ENCODE data around the gene NECTIN3.

Gene NECTIN3

DNA sequence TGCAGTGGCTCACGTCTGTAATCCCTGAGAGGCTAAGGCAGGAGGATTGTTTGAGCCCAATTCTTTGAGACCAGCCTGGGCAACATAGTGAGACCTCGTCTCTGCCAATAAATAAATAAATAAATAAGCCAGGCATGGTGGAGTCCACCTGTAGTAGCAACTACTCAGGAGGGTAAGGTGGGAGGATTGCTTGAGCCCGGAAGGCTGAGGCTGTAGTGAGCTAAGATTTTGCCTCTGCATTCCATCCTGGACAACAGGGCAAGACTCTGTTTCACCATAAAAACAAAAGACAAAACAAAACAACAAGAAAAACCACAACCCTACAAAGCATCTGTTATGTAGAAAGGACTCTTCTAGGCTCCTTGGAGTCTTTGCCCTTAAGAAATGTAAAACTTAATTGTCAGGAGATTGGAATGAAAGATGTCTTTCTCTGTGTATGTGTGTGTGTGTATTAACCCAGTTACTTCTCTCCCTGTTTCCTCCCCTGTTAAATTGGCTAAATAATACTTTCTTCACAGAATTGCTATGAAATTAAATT, 9.5 kb downstream of the NECTIN3 start:
- no peak overlapping the region for H3K4me3 ChIP-seq (ENCODE audit: control insufficient read depth in 1 of 7, extremely low read depth in 1 of 7, insufficient read depth in 4 of 7, low read depth in 2 of 7, low read length in 6 of 7)
- H3K27me3 ChIP-seq (replicated peaks in 2 of 5; ENCODE audit: control insufficient read depth in 4 of 5, insufficient read depth in 5 of 5, low read length in 4 of 5), result peaks cover 0 to 10% (median 6%) of the 10 kb centered on the region in 5 experiments
- H3K27ac ChIP-seq (ENCODE audit: insufficient read depth in 1 of 2, low read depth in 1 of 2, low read length in 2 of 2, poor library complexity in 1 of 2, severe bottlenecking in 2 of 2), result no peak overlapping the region
- H3K4me1 ChIP-seq (ENCODE audit: control extremely low read depth in 1 of 4, control insufficient read depth in 4 of 4, insufficient read depth in 4 of 4, low read length in 3 of 4), result no peaks in the 10 kb centered on the region
- H3K9me3 ChIP-seq (ENCODE audit: control extremely low read depth in 1 of 5, control insufficient read depth in 4 of 5, insufficient read depth in 2 of 5, low read depth in 1 of 5, low read length in 4 of 5), result no peaks in the 10 kb centered on the region
- H3K36me3 ChIP-seq (ENCODE audit: control insufficient read depth in 4 of 4, insufficient read depth in 4 of 4, low read length in 3 of 4), result no peaks in the 10 kb centered on the region
- no peak for DNase-seq
- POLR2A ChIA-PET, result interaction anchor here (0.6 kb wide), 1 partner anchor 174 kb away, joined by 3 read pairs; no protein-coding TSS in a partner anchor
- CTCF ChIA-PET, result interaction anchor here (2.1 to 3.2 kb wide), 2 partner anchors 7 to 12 kb away, joined by 6 to 19 read pairs; no protein-coding TSS in a partner anchor
- no CpG with 5 or more reads among the region's 3 CpGs for WGBS (ENCODE audit: insufficient coverage)

DNA sequence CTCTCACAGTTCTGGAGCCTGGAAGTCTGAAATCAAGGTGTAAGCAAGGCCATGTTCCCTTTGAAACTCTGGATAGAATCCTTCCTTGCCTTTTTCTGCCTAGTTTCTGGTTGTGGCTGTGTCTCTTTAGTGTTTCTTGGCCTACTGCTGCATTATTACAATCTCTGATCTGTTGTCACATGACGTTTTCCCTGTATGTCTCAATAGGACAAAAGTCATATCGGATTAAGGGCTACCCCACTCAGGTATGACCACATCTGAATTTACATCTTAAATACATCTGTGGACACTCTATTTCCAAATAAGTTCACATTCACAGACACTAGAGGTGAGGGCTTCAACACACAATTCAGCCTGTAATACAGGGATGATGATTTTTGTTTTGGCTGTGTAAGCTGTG, 13.3 kb downstream of the NECTIN3 start:
- WGBS (ENCODE audit: insufficient coverage), result 100% methylated on average over 2 of the region's 2 CpGs
- ChIA-PET CTCF (no interaction called here), POLR2A (no interaction called here)
- Histone ChIP-seq H3K4me1 (ENCODE audit: control extremely low read depth in 1 of 4, control insufficient read depth in 4 of 4, insufficient read depth in 4 of 4, low read length in 3 of 4) (no peaks in the 10 kb centered on the region), H3K4me3 (ENCODE audit: control insufficient read depth in 1 of 7, extremely low read depth in 1 of 7, insufficient read depth in 4 of 7, low read depth in 2 of 7, low read length in 6 of 7) (no peak overlapping the region), H3K27me3 (replicated peaks in 2 of 5; ENCODE audit: control insufficient read depth in 4 of 5, insufficient read depth in 5 of 5, low read length in 4 of 5) (peaks cover 0 to 10% (median 0%) of the 10 kb centered on the region in 5 experiments), H3K9me3 (ENCODE audit: control extremely low read depth in 1 of 5, control insufficient read depth in 4 of 5, insufficient read depth in 2 of 5, low read depth in 1 of 5, low read length in 4 of 5) (no peaks in the 10 kb centered on the region), H3K36me3 (ENCODE audit: control insufficient read depth in 4 of 4, insufficient read depth in 4 of 4, low read length in 3 of 4) (no peaks in the 10 kb centered on the region), H3K27ac (ENCODE audit: insufficient read depth in 1 of 2, low read depth in 1 of 2, low read length in 2 of 2, poor library complexity in 1 of 2, severe bottlenecking in 2 of 2) (no peak overlapping the region)
- no peak for DNase-seq

DNA sequence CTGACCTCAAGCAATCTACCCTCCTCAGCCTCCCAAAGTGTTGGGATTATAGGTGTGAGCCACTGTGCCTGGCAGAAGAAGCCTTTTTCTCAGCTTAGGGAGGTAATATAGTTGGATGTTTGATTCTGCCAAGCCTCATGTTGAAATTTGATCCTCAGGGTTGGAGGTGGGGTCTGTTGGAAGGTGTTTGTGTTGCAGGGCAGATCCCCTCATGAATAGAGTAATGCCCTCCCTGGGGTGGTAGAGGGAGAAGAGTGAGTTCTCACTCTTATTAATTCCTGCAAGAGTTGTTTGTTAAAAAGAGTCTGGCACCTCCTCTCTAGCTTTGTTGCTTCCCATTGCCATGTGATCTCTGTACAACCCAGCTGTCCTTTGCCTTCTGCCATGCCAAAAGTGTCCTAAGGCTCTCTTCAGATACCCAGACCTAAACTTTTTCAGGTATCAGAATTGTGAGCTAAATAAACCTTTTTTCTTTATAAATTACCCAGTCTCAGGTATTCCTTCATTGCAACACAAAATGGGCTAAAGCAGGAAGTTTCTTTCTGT, 16.4 kb downstream of the NECTIN3 start:
- DNase-seq, result no peak
- Histone ChIP-seq H3K4me3 (ENCODE audit: control insufficient read depth in 1 of 7, extremely low read depth in 1 of 7, insufficient read depth in 4 of 7, low read depth in 2 of 7, low read length in 6 of 7) (no peak overlapping the region), H3K9me3 (ENCODE audit: control extremely low read depth in 1 of 5, control insufficient read depth in 4 of 5, insufficient read depth in 2 of 5, low read depth in 1 of 5, low read length in 4 of 5) (no peaks in the 10 kb centered on the region), H3K36me3 (ENCODE audit: control insufficient read depth in 4 of 4, insufficient read depth in 4 of 4, low read length in 3 of 4) (no peaks in the 10 kb centered on the region), H3K27me3 (replicated peaks in 2 of 5; ENCODE audit: control insufficient read depth in 4 of 5, insufficient read depth in 5 of 5, low read length in 4 of 5) (peaks cover 0 to under 1% (median 0%) of the 10 kb centered on the region in 5 experiments), H3K27ac (ENCODE audit: insufficient read depth in 1 of 2, low read depth in 1 of 2, low read length in 2 of 2, poor library complexity in 1 of 2, severe bottlenecking in 2 of 2) (no peak overlapping the region), H3K4me1 (ENCODE audit: control extremely low read depth in 1 of 4, control insufficient read depth in 4 of 4, insufficient read depth in 4 of 4, low read length in 3 of 4) (no peaks in the 10 kb centered on the region)
- CTCF ChIA-PET, result no interaction called here
- POLR2A ChIA-PET, result no interaction called here

DNA sequence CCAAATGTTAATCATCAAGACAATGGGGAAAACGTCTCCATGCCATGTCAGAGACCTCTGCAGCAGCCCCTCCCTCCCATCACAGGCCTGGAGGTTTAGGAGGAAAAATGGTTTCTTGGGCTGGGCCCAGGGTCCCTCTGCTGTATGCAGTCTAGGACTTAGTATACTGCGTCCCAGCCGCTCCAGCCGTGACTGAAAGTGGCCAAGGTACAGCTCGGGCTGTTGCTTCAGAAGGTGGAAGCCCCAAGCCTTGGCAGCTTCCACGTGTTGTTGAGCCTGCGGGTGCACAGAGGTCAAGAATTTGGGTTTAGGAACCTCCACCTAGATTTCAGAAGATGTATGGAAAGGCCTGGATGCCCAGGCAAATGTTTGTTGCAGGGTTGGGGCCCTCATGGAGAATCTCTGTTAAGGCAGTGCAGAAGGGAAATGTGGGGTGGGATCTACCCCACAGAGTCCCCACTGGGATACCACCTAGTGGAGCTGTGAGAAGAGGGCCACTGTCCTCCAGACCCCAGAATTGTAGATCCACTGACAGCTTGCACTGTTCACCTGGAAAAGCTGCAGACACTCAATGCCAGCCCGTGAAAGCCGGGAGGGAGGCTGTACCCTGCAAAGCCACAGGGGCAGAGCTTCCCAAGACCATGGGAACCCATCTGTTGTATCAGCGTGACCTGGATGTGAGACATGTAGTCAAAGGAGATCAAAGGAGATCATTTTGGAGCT, 25.0 kb downstream of the NECTIN3 start:
- ChIA-PET POLR2A (no interaction called here), CTCF (no interaction called here)
- Histone ChIP-seq H3K27ac (ENCODE audit: insufficient read depth in 1 of 2, low read depth in 1 of 2, low read length in 2 of 2, poor library complexity in 1 of 2, severe bottlenecking in 2 of 2) (no peak overlapping the region), H3K4me3 (ENCODE audit: control insufficient read depth in 1 of 7, extremely low read depth in 1 of 7, insufficient read depth in 4 of 7, low read depth in 2 of 7, low read length in 6 of 7) (no peak overlapping the region), H3K36me3 (ENCODE audit: control insufficient read depth in 4 of 4, insufficient read depth in 4 of 4, low read length in 3 of 4) (no peaks in the 10 kb centered on the region), H3K4me1 (ENCODE audit: control extremely low read depth in 1 of 4, control insufficient read depth in 4 of 4, insufficient read depth in 4 of 4, low read length in 3 of 4) (no peaks in the 10 kb centered on the region), H3K27me3 (replicated peaks in 2 of 5; ENCODE audit: control insufficient read depth in 4 of 5, insufficient read depth in 5 of 5, low read length in 4 of 5) (no peaks in the 10 kb centered on the region), H3K9me3 (ENCODE audit: control extremely low read depth in 1 of 5, control insufficient read depth in 4 of 5, insufficient read depth in 2 of 5, low read depth in 1 of 5, low read length in 4 of 5) (no peaks in the 10 kb centered on the region)
- 83% methylated on average over 10 of the region's 10 CpGs for WGBS (ENCODE audit: insufficient coverage)
- DNase-seq, result no peak

DNA sequence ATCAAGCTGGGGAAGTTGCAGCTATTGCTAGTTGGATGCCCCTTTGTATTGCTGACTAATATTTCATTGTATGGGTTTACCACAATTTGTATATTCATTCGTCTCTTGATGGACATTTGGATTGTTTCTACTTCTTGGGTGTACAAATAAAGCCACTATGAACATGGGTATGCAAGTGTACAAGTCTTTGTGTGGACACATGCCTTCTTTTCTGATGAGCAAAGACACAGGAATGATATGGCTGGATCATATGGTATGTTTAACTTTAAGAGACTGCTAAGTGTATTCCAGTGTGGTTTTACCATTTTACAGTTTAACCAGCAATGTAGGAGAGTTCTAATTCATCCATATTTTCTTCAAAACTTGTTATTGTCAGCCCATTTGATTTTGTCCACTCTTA, 32.2 kb downstream of the NECTIN3 start:
- H3K4me3 ChIP-seq (ENCODE audit: control insufficient read depth in 1 of 7, extremely low read depth in 1 of 7, insufficient read depth in 4 of 7, low read depth in 2 of 7, low read length in 6 of 7), result no peak overlapping the region

DNA sequence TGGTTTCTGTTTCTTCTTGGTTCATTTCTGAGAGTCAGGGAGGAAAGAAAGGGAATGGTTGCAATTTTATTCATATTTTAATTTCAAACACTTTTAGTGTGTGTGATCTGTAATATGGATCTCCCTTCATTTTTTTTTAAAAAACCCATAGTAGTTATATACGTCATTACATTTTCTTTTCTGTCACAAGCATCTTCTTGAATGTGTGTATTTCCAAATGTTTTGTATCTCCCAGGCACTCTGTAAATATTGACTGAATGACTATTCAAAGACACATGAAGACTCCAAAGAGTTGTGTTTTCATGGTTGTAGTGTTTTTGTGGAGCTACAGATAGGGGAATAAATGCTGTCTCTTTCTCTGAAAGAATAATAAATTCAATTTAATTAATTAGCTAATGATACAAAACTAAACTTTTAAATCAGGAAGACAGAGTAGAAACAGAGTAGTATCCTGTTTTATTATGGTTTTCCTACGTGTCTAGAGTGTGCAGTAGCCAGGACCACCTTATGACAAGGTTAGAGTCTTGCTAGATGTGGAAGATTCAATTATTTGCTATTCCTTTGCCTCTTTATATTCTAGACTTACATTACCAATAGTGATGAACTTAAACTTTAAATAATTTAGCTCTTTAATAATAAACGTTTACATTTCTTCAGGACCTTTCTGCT, 35.5 kb downstream of the NECTIN3 start:
- Histone ChIP-seq H3K27me3 (replicated peaks in 2 of 5; ENCODE audit: control insufficient read depth in 4 of 5, insufficient read depth in 5 of 5, low read length in 4 of 5) (no peaks in the 10 kb centered on the region), H3K9me3 (ENCODE audit: control extremely low read depth in 1 of 5, control insufficient read depth in 4 of 5, insufficient read depth in 2 of 5, low read depth in 1 of 5, low read length in 4 of 5) (peaks cover 0 to 4% (median 0%) of the 10 kb centered on the region in 5 experiments), H3K27ac (ENCODE audit: insufficient read depth in 1 of 2, low read depth in 1 of 2, low read length in 2 of 2, poor library complexity in 1 of 2, severe bottlenecking in 2 of 2) (no peak overlapping the region), H3K4me3 (ENCODE audit: control insufficient read depth in 1 of 7, extremely low read depth in 1 of 7, insufficient read depth in 4 of 7, low read depth in 2 of 7, low read length in 6 of 7) (no peak overlapping the region), H3K36me3 (ENCODE audit: control insufficient read depth in 4 of 4, insufficient read depth in 4 of 4, low read length in 3 of 4) (no peaks in the 10 kb centered on the region), H3K4me1 (ENCODE audit: control extremely low read depth in 1 of 4, control insufficient read depth in 4 of 4, insufficient read depth in 4 of 4, low read length in 3 of 4) (no peaks in the 10 kb centered on the region)
- DNase-seq, result no peak
- no CpG with 5 or more reads among the region's 3 CpGs for WGBS (ENCODE audit: insufficient coverage)
- CTCF ChIA-PET, result no interaction called here
- POLR2A ChIA-PET, result no interaction called here

More for the DNA sequence above, 32.2 kb downstream of the NECTIN3 start:
- H3K27me3 ChIP-seq (replicated peaks in 2 of 5; ENCODE audit: control insufficient read depth in 4 of 5, insufficient read depth in 5 of 5, low read length in 4 of 5), result no peaks in the 10 kb centered on the region
- CTCF ChIA-PET, result no interaction called here
- H3K36me3 ChIP-seq (ENCODE audit: control insufficient read depth in 4 of 4, insufficient read depth in 4 of 4, low read length in 3 of 4), result no peaks in the 10 kb centered on the region
- WGBS (ENCODE audit: insufficient coverage), result 100% methylated on average over 1 of the region's 1 CpG
- H3K9me3 ChIP-seq (ENCODE audit: control extremely low read depth in 1 of 5, control insufficient read depth in 4 of 5, insufficient read depth in 2 of 5, low read depth in 1 of 5, low read length in 4 of 5), result peaks cover 0 to 4% (median 0%) of the 10 kb centered on the region in 5 experiments
- POLR2A ChIA-PET, result no interaction called here
- no peak overlapping the region for H3K27ac ChIP-seq (ENCODE audit: insufficient read depth in 1 of 2, low read depth in 1 of 2, low read length in 2 of 2, poor library complexity in 1 of 2, severe bottlenecking in 2 of 2)
- H3K4me1 ChIP-seq (ENCODE audit: control extremely low read depth in 1 of 4, control insufficient read depth in 4 of 4, insufficient read depth in 4 of 4, low read length in 3 of 4), result no peaks in the 10 kb centered on the region
- no peak for DNase-seq

DNA sequence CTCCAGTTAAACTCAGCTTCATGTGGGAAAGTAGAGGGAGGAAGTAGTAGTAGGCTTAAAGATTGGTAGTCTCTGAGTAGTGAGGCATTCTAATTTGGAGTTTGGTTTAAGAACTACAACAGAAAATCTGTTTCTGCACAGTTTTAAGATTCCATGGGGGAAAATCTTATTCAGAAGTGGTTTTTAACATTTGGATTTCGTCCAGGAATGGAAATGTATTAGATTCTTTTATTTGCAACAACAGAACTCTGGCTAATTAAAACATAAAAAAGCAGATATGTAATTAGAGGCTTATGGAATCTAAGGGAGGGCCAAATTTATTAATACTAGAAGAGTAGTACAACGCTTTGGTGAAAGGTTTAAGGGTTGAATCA, 36.0 kb downstream of the NECTIN3 start:
- no peak for DNase-seq
- no peaks in the 10 kb centered on the region for H3K36me3 ChIP-seq (ENCODE audit: control insufficient read depth in 4 of 4, insufficient read depth in 4 of 4, low read length in 3 of 4)
- peaks cover 0 to 4% (median 0%) of the 10 kb centered on the region in 5 experiments for H3K9me3 ChIP-seq (ENCODE audit: control extremely low read depth in 1 of 5, control insufficient read depth in 4 of 5, insufficient read depth in 2 of 5, low read depth in 1 of 5, low read length in 4 of 5)
- ChIA-PET POLR2A (no interaction called here), CTCF (no interaction called here)
- no peak overlapping the region for H3K4me3 ChIP-seq (ENCODE audit: control insufficient read depth in 1 of 7, extremely low read depth in 1 of 7, insufficient read depth in 4 of 7, low read depth in 2 of 7, low read length in 6 of 7)
- H3K27me3 ChIP-seq (replicated peaks in 2 of 5; ENCODE audit: control insufficient read depth in 4 of 5, insufficient read depth in 5 of 5, low read length in 4 of 5), result no peaks in the 10 kb centered on the region
- no peak overlapping the region for H3K27ac ChIP-seq (ENCODE audit: insufficient read depth in 1 of 2, low read depth in 1 of 2, low read length in 2 of 2, poor library complexity in 1 of 2, severe bottlenecking in 2 of 2)
- whole genome bisulfite sequencing (ENCODE audit: insufficient coverage), result no CpG with 5 or more reads among the region's 2 CpGs
- H3K4me1 ChIP-seq (ENCODE audit: control extremely low read depth in 1 of 4, control insufficient read depth in 4 of 4, insufficient read depth in 4 of 4, low read length in 3 of 4), result no peaks in the 10 kb centered on the region

Data from common myeloid progenitor, CD34-positive (primary cell).